Measurements from ENCODE around the gene ACSBG1.
A peak's percentile ranks its signal among the peaks of the same experiment; 100 is the strongest.

Gene ACSBG1

DNA sequence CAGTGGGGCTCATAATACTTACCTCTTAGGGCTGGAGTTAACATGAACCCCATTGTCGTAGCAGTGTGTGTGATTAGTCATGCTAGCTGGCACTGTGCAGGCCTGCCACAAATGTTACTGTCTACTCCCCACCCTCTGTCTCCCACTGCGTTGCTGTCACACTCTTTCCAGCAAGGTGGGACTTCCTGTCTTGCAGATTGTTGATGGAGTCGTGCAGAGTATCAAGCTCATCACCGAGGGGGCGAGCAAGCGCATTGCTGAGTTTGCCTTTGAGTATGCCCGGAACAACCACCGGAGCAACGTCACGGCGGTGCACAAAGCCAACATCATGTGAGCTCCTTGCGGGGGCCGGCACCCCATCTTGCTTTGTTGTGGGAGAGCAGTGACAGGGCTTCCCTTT, 72.3 kb downstream of the ACSBG1 start:
- DNase-seq: no peak

DNA sequence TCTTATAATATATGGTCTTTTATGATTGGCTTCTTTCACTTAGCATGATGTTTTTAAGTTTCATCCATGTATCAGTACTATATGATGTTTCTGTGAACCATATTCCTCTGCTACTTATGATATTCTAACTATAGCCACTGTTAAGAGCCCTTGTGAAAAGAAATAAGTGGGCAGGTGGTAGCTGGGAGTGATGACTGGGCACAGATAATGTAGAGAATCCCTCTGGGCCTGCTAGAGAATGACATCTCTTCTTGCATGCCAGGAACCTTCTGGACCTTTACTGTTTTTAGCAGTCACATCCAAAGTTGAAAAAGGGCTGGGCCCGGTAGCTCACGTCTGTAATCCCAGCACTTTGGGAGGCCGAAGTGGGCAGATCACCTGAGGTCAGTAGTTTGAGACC, 75.0 kb downstream of the ACSBG1 start:
- no peak for DNase-seq

DNA sequence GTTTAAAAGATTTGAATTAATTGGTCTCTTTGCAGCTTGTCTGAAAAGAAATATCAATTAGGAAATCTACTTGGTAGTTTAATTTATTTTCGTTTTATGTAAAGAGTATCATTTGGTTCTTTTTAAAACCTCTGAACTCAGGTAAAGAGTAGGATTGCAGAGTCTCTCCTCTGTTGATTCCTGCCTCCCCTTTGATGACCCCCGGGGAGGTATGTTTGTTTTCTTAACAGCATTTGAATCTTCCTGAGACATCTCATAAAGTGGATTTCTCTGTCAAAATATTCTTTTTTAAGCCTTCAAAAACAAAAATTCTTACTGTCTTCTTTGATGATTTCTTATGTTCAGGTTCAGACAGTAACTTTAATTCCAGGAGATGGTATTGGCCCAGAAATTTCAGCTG, 77.2 kb downstream of the ACSBG1 start:
- no peak for DNase-seq

DNA sequence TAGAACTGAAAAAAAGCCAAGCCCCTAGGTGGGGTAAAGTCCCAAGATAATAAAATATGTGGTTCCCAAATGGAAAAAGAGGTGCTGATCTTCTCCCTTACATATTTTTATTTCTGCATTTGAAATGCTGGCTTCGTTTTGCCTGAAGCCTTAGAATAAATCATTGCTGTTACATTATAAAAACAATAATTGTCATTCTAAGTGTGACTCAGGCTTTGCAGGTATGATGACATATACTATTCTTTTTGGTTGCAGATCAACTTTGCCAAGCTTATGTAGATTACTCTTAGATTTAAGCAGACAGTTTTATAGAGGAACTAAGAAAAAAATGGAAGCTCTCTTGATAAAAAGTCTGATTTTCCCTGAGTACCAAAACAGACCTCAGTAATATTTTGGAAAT, 77.7 kb downstream of the ACSBG1 start:
- DNase-seq: no peak

DNA sequence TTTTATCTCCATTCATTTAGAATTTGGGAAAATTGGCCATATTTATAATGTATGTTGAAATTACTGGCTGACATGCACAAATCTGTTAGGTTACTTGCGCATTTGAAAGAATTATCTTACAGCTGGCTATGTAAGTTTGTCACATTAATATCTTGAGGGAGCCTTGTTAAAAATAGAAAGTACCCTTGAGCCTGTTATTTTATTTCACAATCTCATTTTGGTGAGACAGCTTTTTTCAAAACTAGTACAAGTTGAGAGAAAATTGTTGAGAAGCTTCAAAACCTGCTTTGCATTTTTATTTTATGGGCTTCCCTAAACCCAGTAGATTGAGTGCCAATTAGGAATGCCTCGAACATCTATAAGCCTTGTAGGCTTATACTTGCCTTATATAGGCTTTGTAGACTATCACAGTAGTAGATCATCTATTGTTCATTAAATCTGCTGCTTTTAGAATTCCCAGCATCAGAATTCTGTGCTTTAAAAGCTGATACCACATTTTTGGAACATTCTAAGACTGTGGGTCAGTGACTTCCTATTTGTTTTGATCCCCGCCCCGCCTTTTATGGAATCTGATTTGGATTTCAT, 78.9 kb downstream of the ACSBG1 start:
- DNase-seq: no peak

DNA sequence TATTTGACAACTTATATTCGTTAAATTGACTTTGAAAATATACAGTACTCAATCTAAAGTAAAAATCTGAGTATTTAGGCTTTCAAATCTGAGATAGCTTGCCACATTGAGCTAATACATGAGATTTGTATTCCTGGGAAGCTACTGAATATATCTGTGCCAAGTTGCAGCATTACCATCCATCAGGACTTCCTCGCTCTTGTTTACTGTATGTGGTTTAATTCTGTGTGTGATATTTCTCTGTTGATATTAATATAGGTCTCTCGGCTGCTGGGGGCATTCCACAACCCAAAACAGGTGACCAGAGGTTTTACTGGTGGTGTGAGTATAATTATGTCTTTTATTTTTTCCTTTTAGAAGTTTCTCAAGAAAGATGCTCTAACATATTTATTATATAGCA, 79.4 kb downstream of the ACSBG1 start:
- DNase-seq: no peak

DNA sequence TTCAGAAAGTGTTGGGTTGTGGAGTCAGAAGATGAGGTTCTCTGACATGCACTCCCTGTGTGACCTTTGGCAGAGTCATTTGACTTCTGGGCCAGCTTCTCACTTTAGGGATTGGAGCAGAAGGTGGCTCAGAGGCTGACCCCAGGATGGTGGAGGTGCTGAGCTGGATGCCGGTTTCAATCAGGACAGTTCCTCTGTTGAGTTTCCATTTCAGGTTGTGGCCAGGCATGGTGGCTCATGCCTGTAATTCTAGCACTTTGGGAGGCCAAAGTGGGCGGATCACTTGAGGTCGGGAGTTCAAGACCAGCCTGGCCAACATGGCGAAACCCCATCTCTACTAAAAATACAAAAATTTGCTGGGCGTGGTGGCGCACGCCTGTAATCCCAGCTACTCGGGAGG, 83.3 kb downstream of the ACSBG1 start:
- peak in 1 of 4 experiments; percentile 7 for DNase-seq

DNA sequence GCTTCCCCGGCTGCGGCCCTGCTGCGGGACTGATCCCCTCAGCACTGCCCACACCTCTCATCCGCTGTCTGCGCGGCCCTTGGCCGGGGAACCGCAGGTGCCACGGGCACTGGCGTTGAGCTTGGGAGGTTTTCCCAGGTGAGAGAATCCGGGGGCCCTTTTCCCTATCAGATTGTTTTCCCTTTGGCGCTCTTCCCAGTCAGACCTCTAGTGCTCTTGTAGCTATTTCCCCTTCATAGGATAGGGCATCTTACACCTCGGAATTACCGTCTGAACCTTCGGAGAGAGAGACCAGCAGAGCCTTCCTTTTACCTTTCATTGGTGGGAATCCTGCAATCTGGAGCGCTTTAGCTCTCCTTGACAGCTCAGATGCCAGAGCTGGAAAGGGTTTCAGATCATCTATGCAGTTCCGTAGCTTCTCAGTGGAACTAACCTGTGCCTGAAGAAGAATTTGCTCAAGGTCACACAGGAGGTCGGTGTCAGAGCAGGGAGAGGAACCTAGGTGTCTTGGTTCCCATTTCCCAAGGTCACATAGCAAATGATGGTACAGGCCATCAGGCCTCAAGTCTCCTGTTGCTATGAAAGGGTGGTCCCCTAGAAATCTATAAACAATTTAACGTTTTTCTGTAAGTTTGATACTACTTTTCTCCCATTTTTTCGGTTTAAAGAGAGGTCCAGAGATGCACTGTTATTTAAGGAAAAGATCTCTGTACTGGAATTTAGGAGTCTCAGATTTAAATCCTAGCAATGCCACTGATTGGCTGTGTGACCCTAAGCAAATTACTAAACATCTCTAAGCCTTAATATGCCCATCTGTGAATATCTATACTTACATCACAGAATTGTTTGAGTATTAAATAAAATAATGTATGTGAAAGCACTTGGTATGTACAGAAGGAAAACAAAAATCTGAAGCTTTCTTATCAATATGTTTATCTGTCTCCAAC, 84.3 kb downstream of the ACSBG1 start:
- peak in 1 of 4 experiments; percentile 5 for DNase-seq

DNA sequence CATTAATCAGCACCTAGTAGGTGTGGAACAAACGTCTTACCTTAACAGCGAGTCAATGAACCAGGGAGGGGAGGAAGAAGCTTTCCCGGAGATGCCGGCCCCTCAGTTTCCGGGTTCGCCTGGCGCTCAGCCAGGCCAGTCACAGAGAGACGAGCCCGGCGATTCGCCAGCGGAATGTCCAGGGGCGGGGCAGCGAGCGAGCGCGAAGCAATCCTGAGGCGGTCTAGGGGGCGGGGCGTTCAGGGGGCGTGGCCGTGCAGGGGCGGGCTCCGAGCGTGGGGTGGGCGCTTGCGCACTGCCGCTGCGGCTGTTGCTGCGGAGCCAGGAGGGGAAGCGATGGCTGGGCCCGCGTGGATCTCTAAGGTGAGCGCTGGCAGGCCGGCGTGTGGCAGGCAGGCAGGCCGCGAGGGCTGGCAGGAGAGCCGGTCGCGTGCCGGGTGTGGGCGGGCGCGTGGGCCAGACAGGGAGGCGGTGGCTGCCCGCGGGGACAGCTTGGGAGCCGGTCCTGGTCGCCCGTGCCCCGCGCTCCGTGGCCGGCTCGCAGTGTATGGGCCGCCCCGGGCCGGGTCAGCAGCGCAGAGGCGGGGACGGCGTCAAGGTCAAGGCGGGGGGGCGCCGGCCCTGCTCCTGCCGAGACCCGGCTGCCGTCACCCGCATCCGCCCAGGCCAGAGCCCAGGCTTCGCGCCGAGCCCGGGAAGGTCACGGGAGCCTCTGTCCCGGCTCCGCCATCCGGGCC, 85.1 kb downstream of the ACSBG1 start, which contains the start of gene IDH3A:
TSS of gene IDH3A (plus strand) at position 295 of the 737 bp plus-strand sequence. CDS start at position 337, 42 bp downstream.
- DNase-seq: peak; percentile 99 to 100 (median 100)

DNA sequence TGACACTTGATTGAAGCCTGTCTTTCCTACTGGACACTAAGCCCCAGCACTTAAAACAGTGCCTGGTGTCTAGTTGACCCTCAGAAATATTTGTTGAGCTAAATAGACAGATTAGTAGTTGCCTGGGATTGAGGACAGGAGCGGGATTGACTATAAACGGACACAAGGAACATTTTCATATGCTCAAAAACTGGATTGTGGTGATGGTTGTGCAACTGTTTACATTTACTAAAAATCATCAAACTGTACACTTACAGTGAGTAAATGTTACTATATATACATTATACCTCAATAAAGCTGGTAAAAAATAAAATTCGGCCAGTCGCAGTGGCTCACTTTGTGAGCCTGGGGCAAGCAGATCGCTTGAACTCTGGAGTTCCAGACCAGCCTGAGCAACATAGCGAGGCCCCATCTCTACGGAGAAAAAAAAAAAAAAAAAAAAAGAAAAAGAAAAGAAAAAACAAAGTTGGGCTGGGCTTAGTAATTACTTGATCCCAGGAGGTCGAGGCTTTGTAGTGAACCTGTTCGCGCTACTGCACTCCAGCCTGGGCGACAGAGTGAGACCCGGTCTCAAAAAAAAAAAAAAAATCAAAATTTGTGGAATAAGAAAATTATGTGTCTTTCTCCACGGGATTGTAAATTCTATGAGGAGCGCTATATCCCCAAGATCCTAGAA, 85.8 kb downstream of the ACSBG1 start:
- DNase-seq: peak in 1 of 4 experiments; percentile 12

DNA sequence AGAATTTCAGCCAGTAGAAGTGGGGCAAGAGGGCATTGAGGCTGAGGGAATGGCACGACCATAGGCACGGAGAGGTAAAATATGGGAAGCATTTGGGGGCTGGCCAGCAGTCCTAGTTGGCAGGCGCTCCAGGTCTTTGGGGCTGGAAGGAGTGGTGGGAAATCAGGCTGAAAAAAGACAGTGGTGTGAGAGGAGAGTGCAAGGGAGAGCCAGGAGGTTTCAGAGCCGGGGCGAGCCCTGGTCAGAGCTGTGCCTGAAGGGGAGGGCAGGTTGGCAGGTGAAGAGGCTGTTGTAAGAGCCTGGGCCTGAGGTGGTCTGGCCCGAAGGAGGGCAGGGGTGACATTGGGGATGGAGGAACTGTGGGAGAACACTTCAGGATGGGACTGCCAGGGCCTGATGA, 86.8 kb downstream of the ACSBG1 start:
- no peak for DNase-seq

DNA sequence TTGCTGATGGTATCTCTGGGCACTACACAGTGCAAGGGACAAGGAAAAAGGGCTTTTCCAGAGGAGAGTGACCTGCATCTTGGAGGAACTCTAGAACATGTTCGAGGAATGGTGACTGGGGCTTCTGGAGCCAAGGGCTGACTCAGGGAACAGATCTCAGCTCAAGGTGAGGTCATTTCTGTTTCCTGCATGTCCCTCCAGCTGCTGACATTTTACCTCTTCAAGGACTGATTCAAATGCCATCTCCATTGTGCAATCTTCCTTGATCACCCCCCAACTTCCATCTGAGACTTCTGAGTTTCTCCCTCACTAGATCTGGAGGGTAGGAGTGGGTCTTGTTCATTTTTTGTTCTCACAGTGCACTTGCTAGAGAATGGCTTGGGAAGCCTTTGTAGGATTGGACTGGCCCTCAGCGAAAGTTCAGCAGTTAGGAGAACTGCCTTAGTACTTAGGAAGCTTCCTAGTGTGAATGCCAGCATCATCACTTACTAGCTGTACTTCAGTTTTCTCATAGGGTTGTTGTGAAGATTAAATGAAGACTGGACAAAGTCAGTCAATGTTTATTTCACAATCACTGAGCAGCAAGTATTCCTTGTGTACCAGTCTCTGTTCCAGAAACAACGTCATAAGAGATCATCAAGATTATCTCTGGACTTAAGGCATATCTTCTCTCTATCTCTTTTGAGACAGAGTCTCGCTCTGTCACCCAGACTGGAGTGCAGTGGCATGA, 87.8 kb downstream of the ACSBG1 start:
- peak in 2 of 4 experiments; percentile 22 to 23 for DNase-seq

DNA sequence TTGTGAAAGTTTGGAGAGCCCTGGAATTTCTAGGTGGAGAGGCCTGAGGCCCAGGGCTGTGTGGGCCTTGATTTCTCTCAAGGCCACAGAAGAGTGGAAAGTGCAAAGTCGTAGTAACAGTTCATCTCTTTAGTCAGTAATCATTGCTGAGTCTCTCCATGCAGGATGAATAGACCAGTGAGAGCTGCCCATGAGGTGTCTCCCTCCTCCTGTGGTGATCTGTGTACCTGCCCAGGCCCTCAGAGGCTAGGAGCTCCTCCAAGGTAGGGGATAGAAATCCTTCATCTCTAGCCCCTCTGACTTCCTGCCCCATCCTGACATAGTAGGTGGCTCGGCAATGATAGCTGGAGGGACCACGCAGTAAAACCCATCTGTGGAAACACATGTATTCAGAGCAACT, 92.0 kb downstream of the ACSBG1 start:
- no peak for DNase-seq

DNA sequence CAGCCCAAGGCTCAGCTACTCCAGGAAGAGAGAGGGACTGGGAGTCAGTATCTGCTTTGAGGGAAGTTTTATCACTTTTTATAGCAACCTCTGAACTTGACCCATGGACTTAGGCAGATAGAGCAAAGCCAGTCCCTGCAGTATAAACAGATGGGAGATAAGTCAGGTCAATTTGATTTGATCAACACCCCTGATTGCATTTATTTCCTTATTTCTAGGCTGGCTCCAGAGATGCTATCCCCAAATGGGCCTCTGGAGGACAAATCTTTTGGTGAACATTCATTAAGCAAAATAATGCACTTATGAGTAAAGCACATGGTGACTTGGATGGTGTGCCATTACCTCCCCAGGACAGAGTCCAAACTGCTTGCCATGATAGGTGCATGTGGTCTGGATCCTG, 94.1 kb downstream of the ACSBG1 start:
- no peak for DNase-seq

DNA sequence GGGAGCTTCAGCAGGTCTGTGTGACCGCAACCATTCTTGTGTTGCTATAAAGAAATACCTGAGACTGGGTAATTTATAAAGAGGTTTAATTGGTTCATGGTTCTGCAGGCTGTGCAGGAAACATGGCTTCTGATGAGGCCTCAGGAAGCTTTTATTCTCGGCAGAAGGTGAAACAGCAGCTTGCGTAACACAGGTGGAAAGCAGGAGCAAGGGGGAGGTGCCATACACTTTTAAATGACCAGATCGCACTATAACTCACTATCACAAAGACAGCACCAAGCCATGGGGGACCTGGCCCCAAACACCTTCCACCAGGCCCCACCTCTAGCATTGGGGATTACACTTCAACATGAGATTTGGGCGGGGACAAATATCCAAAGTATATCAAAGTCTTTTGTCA, 94.8 kb downstream of the ACSBG1 start:
- DNase-seq: no peak

DNA sequence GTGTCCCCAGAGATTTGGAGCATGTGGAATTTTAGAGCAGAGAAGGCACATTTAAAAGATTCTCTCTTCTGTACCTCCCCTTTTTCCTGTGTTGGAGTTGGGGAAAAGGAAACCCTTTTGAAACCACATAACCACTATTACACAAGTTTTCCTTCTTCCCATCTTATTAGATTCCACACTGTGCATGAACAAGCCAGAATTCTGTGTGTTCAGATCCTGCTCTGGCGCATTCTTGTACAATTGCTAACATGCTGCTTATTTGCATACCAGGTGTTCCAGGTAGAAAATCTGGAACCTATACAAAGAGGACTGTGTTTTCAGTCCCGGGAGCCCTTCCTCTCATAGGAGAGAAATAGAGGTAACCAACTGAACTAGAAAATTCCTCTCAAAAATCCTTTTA, 100.6 kb downstream of the ACSBG1 start:
- DNase-seq: no peak

DNA sequence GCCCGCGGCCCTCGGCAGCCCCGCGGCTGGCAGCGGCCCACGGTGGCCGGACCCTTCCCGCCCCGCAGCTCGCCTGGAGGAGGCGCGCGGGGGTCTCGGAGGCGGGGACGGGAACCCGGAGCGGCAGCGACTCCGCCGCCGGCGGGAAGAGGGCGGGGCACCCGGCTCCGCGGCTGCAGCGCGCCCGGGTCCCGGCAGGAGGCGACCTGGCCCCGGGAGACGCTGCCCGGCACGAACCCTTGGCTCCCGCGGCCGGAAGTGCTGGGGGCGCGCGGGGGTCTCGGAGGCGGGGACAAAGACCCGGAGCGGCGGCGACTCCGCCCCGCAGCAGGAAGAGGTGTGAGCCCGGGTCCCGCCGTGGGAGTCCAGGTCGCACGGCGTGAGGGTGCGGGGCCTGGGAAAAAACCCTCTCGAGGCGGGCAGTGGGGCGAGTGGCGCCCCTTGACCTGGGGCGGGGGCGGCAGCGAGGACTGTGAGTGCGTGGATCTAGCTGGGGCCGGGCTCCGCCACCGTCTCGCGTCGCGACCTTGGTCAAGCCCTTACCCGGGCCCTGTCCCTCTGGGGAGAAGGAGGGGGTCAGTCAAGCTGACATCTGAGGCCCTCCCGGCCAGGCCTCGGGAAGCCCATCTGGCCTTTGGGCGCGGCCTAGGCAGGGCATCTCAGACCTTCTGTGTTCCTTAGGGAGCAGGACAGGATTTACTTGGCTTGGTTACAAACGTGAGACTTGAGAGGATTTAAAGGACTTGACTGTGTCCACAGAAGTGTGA, 102.9 kb downstream of the ACSBG1 start, which contains the start of gene CIB2:
TSS of gene CIB2 (minus strand) at position 151 of the 767 bp plus-strand sequence. CDS start 230 bp downstream, outside the sequence.
- peak; percentile 70 to 90 (median 80) for DNase-seq

DNA sequence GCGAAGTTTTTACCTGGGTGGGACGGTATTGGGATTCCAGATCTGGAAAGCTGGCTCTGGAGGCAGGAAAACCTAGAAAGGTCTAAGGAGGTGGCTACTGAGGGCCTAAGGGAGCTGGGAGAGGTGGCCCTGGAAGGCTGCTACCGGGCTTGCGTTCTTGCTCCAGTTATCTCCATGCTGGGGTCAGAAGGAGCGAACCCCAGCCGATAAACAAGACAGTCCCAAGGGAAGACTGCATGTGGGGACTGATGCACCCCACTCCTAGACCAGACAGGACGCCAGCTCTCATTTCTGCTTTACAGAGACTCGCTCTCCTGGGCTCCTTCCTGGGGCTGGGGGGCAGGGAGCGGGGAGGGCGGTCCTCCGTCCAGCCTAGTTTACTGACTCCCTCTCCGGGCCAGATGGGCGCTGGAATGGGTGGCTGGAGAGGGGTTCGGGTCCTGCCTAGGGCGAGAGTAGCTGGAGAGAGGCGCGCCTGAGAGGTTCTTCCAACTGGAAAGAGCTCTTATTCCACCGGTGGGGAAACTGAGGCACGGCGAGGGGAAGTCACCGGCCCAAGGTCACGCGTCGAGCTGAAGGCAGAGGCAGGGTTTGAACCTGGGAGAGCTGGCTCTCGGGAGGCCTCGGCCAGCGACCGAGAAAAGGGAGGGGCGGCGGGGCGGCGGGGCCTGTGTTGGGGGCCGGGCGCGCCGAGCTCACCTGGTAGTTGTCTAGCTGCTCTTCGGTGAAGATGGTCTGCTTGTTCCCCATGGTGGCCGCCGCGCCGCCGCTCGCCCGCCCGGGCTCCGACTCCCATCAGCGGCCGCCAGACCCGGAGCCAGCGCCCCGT, 103.7 kb downstream of the ACSBG1 start:
- DNase-seq: no peak

DNA sequence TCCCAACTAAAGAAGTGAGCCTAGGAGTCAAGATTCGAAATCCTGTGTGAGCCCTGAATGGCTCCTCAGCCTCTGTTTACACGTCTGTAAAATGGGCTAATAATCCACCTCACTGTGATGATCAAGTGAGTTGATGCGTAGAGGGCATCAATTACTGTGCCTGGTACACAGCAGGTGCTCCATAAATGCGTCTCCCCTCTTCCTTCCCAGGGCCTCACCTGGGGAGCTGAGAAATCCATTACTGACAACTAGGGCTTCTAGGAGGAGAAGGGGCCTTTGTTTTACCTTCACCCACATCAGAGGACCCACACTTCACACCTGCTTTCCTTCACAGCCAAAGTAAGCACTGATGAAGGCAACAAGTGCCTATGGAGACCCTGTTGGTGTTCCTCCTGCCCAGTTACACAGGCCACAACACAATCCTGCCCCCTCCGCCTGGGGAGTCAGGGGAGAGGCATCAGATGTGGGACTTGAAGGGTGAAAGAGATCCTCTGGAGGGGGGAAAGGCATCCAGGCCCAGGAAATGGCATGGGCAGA, 104.5 kb downstream of the ACSBG1 start:
- DNase-seq: no peak

Data from suppressor macrophage (primary cell).